Transverse colon (tissue), 4 donors: ENCODE data around the gene CCDC88B.

Source experiments
- CTCF ChIP-seq, 5 experiments: fragments of 200-600 bp in 3 of 5; fragments of 450-650 bp in 2 of 5; sonication (generic) in 3 of 5; IDR thresholded peaks; 1 replicate in 2 of 5; 2 replicates in 3 of 5; pipeline ENCODE4 v1.5.1; 2016 to 2017; ENCODE audit warnings: antibody characterized with exemption in 5 of 5, inconsistent platforms in 3 of 5, mild to moderate bottlenecking in 2 of 5, moderate library complexity in 1 of 5
- EP300 ChIP-seq: sonication (generic); formaldehyde crosslinking; IDR thresholded peaks from one replicate; pipeline ENCODE4 v1.6.1; 2017; ENCODE audit warnings: antibody characterized with exemption, low read depth
- POLR2A ChIP-seq: fragments of 450-650 bp; IDR thresholded peaks from one replicate; pipeline ENCODE4 v1.6.1; 2016; ENCODE audit warnings: antibody characterized with exemption, mild to moderate bottlenecking, moderate library complexity
- POLR2AphosphoS5 ChIP-seq, 3 donors: sonication (generic); formaldehyde crosslinking; IDR thresholded peaks; one replicate each; pipeline ENCODE4 v1.6.1; 2016; ENCODE audit warnings: antibody characterized with exemption in 3 of 3

GRCh38 chr11:64306563-64306875 is 33.5 kb upstream of the CCDC88B start:
- TF ChIP-seq POLR2A: no peak
- TF ChIP-seq CTCF (IDR thresholded peaks at IDR 0.05): no peak
- no peak for TF ChIP-seq POLR2AphosphoS5 (IDR thresholded peaks at IDR 0.05)
- no peak for TF ChIP-seq EP300
